Measurements from ENCODE around the gene CKM.
A peak's percentile ranks its signal among the peaks of the same experiment; 100 is the strongest.

CKM gene

GRCh38 chr19:45322744-45323281 lies at the start of gene CKM:
CKM (minus strand) TSS chr19:45322875; CDS start chr19:45319713, 3,162 bp downstream.
- no peak within 1 kb of the TSS for H3K9ac ChIP-seq (ENCODE audit: insufficient read length)
- no peak within 1 kb of the TSS for H3K4me3 ChIP-seq
- H3K9me3 ChIP-seq (ENCODE audit: low read depth, low read length), result no peaks in the 10 kb centered on the region
- no peaks in the 10 kb centered on the region for H3K36me3 ChIP-seq (ENCODE audit: insufficient read depth, low read length)
- no peak for DNase-seq (ENCODE audit: low read depth, low spot score)
- no peak within 1 kb of the TSS for H3K27ac ChIP-seq
- TF ChIP-seq FOXP2 (optimal IDR thresholded peaks at IDR 0.05; ENCODE audit: control extremely low read depth, extremely low read length, insufficient read depth) (no peak), POLR2AphosphoS5 (IDR thresholded peaks at IDR 0.05; ENCODE audit: borderline replicate concordance, low read depth, low read length) (no peak), EZH2 (IDR thresholded peaks at IDR 0.05) (no peak)

DNA sequence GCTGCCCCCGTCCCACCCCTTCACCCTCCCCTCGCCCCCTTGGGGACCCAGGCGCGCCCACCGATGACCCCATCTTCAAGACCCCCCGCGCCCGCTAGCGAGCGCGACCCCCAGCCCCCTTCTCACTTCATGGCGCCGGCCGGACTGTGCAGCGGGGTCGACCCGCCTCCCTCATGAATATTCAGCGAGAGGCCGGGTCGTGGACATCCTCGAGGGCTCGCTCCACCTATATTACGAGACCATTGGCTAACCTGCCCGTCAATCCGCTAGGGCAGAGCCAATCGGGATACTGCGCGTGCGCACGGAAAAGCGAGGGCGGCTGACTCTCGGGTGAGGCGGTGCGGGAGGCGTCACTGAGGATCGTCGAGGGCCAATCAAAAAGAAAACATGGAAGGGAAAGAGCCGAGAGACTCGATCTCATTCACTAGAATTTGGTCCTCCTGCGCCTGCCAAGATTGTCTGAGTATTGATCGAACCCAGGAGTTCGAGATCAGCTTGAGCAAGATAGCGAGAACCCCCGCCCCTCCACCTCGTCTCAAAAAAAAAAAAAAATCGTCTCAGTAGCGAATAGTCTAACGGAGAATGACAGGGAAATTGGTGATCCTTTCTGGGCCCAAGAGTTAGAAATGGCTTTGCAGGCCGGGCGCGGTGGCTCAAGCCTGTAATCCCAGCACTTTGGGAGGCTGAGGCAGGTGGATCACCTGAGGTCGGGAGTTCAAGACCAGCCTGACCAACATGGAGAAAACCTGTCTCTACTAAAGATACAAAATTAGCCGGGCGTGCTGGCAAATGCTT lies 47.9 kb upstream of the CKM start, which contains the start of gene ERCC2:
TSS of gene ERCC2 (minus strand) at position 164 of the 795 bp plus-strand sequence. CDS start at position 131, 33 bp downstream.
- Histone ChIP-seq H3K36me3 (ENCODE audit: insufficient read depth, low read length) (no peaks in the 10 kb centered on the region; the same call in 1 of the 2 replicates), H3K9ac (ENCODE audit: insufficient read length) (peak within 1 kb of the TSS; percentile 78), H3K9me3 (ENCODE audit: low read depth, low read length) (no peaks in the 10 kb centered on the region), H3K27ac (peak within 1 kb of the TSS; percentile 85), H3K4me3 (peak within 1 kb of the TSS; percentile 86)
- DNase-seq (ENCODE audit: low read depth, low spot score), result peak; percentile 91
- TF ChIP-seq POLR2AphosphoS5 (IDR thresholded peaks at IDR 0.05; ENCODE audit: borderline replicate concordance, low read depth, low read length) (peak; percentile 55; the same call in 1 of the 2 replicates), FOXP2 (optimal IDR thresholded peaks at IDR 0.05; ENCODE audit: control extremely low read depth, extremely low read length, insufficient read depth) (no peak)

DNA sequence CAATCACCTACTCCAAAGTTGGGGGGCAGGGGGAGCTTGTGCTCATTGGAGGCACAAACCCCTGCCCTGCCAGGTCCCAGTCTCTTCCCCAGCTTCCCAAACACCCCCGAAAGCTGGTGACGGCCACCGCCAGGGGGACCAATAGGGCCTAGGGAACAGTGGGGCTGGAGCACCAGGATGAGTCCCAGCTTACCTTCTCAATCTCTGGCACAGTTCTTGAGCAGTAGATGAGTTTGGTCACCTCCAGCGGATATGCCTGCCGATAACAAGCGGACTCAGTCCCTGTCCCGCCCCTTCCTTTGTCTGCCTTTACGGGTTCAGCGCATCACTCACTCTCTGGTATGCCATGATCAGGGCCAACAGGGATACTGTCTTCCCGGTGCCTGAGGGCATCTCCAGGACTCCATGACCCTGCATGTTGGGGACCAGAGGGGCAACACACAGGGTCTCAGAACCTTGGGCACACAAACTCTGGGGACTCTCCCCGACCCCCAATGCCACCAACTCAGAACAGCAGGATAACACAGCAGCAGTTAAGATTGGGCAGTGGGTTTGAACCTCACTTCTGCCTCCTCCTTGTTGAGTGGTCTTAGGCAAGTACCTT lies 46.2 kb upstream of the CKM start:
- Histone ChIP-seq H3K36me3 (ENCODE audit: insufficient read depth, low read length) (no peaks in the 10 kb centered on the region; the same call in 1 of the 2 replicates), H3K4me3 (no peak overlapping the region), H3K27ac (no peak overlapping the region), H3K9ac (ENCODE audit: insufficient read length) (no peak overlapping the region), H3K9me3 (ENCODE audit: low read depth, low read length) (no peaks in the 10 kb centered on the region)
- no peak for TF ChIP-seq EZH2 (IDR thresholded peaks at IDR 0.05)
- TF ChIP-seq POLR2AphosphoS5 (IDR thresholded peaks at IDR 0.05; ENCODE audit: borderline replicate concordance, low read depth, low read length), result no peak
- no peak for TF ChIP-seq FOXP2 (optimal IDR thresholded peaks at IDR 0.05; ENCODE audit: control extremely low read depth, extremely low read length, insufficient read depth)
- DNase-seq (ENCODE audit: low read depth, low spot score), result no peak

GRCh38 chr19:45368127-45368526 lies 45.5 kb upstream of the CKM start:
- Histone ChIP-seq H3K9me3 (ENCODE audit: low read depth, low read length) (no peaks in the 10 kb centered on the region), H3K27ac (no peak overlapping the region), H3K36me3 (ENCODE audit: insufficient read depth, low read length) (no peaks in the 10 kb centered on the region; the same call in 1 of the 2 replicates), H3K9ac (ENCODE audit: insufficient read length) (no peak overlapping the region), H3K4me3 (no peak overlapping the region)
- no peak for TF ChIP-seq POLR2AphosphoS5 (IDR thresholded peaks at IDR 0.05; ENCODE audit: borderline replicate concordance, low read depth, low read length)
- TF ChIP-seq EZH2 (IDR thresholded peaks at IDR 0.05), result no peak
- TF ChIP-seq FOXP2 (optimal IDR thresholded peaks at IDR 0.05; ENCODE audit: control extremely low read depth, extremely low read length, insufficient read depth), result no peak
- DNase-seq (ENCODE audit: low read depth, low spot score), result no peak

DNA sequence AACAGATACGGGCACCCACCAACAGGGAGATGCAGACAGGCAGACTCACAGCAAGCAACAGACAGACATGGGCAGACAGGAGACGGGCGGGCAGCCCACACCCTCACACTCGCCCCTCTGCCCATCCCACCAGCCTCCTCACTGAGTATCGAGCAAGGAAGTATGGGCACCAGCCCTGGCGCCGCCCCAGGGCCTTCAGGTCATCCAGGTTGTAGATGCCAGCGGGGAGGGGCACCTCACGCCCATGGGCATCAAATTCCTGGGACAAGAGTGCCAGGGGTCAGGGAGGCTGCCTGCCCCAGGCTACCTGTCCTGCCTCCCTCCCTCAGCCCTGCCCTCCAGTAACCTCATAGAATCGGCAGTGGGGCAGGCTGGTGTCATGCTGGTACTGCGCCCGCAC lies 42.0 kb upstream of the CKM start:
- Histone ChIP-seq H3K36me3 (ENCODE audit: insufficient read depth, low read length) (peaks cover 3% of the 10 kb centered on the region; the same call in 1 of the 2 replicates), H3K9me3 (ENCODE audit: low read depth, low read length) (no peaks in the 10 kb centered on the region), H3K9ac (ENCODE audit: insufficient read length) (no peak overlapping the region), H3K27ac (no peak overlapping the region), H3K4me3 (no peak overlapping the region)
- no peak for TF ChIP-seq POLR2AphosphoS5 (IDR thresholded peaks at IDR 0.05; ENCODE audit: borderline replicate concordance, low read depth, low read length)
- no peak for DNase-seq (ENCODE audit: low read depth, low spot score)

- DNase-seq (ENCODE audit: low read depth, low spot score), result no peak
- H3K9me3 ChIP-seq (ENCODE audit: low read depth, low read length), result no peaks in the 10 kb centered on the region
- TF ChIP-seq EZH2 (IDR thresholded peaks at IDR 0.05) (no peak), FOXP2 (optimal IDR thresholded peaks at IDR 0.05; ENCODE audit: control extremely low read depth, extremely low read length, insufficient read depth) (no peak), POLR2AphosphoS5 (IDR thresholded peaks at IDR 0.05; ENCODE audit: borderline replicate concordance, low read depth, low read length) (no peak)
- H3K27ac ChIP-seq, result no peak overlapping the region
- no peak overlapping the region for H3K4me3 ChIP-seq
- H3K36me3 ChIP-seq (ENCODE audit: insufficient read depth, low read length), result peaks cover 3% of the 10 kb centered on the region; the same call in 1 of the 2 replicates
- no peak overlapping the region for H3K9ac ChIP-seq (ENCODE audit: insufficient read length)
Measured at GRCh38 chr19:45363861-45364459, 41.3 kb upstream of the CKM start.

GRCh38 chr19:45362291-45362690 lies 39.6 kb upstream of the CKM start:
- H3K4me3 ChIP-seq, result no peak overlapping the region
- no peak for DNase-seq (ENCODE audit: low read depth, low spot score)
- peaks cover 3% of the 10 kb centered on the region; the same call in 1 of the 2 replicates for H3K36me3 ChIP-seq (ENCODE audit: insufficient read depth, low read length)
- H3K9ac ChIP-seq (ENCODE audit: insufficient read length), result no peak overlapping the region
- H3K27ac ChIP-seq, result no peak overlapping the region
- TF ChIP-seq POLR2AphosphoS5 (IDR thresholded peaks at IDR 0.05; ENCODE audit: borderline replicate concordance, low read depth, low read length) (no peak), EZH2 (IDR thresholded peaks at IDR 0.05) (no peak), FOXP2 (optimal IDR thresholded peaks at IDR 0.05; ENCODE audit: control extremely low read depth, extremely low read length, insufficient read depth) (no peak)
- H3K9me3 ChIP-seq (ENCODE audit: low read depth, low read length), result no peaks in the 10 kb centered on the region

GRCh38 chr19:45361608-45362007 lies 38.9 kb upstream of the CKM start:
- Histone ChIP-seq H3K36me3 (ENCODE audit: insufficient read depth, low read length) (peaks cover 8% of the 10 kb centered on the region; the same call in 1 of the 2 replicates), H3K9me3 (ENCODE audit: low read depth, low read length) (no peaks in the 10 kb centered on the region)

More at GRCh38 chr19:45361608-45362007, 38.9 kb upstream of the CKM start:
- Histone ChIP-seq H3K9ac (ENCODE audit: insufficient read length) (no peak overlapping the region), H3K27ac (no peak overlapping the region), H3K4me3 (no peak overlapping the region)
- no peak for DNase-seq (ENCODE audit: low read depth, low spot score)
- TF ChIP-seq POLR2AphosphoS5 (IDR thresholded peaks at IDR 0.05; ENCODE audit: borderline replicate concordance, low read depth, low read length) (no peak), FOXP2 (optimal IDR thresholded peaks at IDR 0.05; ENCODE audit: control extremely low read depth, extremely low read length, insufficient read depth) (no peak), EZH2 (IDR thresholded peaks at IDR 0.05) (no peak)

Measured in SK-N-MC (cell line).